Measurements from ENCODE around the gene NIM1K.
A peak's percentile ranks its signal among the peaks of the same experiment; 100 is the strongest.

The NIM1K gene

GRCh38 chr5:43230707-43231106 lies 38.7 kb downstream of the NIM1K start (continued):
- TF ChIP-seq ZNF394 (tag by site-specific recombination; IDR thresholded peaks at IDR 0.05; ENCODE audit: borderline replicate concordance) (no peak), OVOL3 (tag by site-specific recombination; IDR thresholded peaks at IDR 0.05) (no peak), ZBTB7A (tag by site-specific recombination; IDR thresholded peaks at IDR 0.05; ENCODE audit: low read depth) (no peak), GFI1B (tag by site-specific recombination; IDR thresholded peaks at IDR 0.05) (no peak), ZFP3 (tag by site-specific recombination; IDR thresholded peaks at IDR 0.05; ENCODE audit: low read depth) (no peak), PRDM10 (tag by site-specific recombination; IDR thresholded peaks at IDR 0.05) (no peak), ZNF473 (tag by site-specific recombination; IDR thresholded peaks at IDR 0.05) (no peak), KLF8 (tag by site-specific recombination; IDR thresholded peaks at IDR 0.05) (no peak), ZNF133 (tag by site-specific recombination; IDR thresholded peaks at IDR 0.05) (no peak)
- TF ChIP-seq, protein P1, sequence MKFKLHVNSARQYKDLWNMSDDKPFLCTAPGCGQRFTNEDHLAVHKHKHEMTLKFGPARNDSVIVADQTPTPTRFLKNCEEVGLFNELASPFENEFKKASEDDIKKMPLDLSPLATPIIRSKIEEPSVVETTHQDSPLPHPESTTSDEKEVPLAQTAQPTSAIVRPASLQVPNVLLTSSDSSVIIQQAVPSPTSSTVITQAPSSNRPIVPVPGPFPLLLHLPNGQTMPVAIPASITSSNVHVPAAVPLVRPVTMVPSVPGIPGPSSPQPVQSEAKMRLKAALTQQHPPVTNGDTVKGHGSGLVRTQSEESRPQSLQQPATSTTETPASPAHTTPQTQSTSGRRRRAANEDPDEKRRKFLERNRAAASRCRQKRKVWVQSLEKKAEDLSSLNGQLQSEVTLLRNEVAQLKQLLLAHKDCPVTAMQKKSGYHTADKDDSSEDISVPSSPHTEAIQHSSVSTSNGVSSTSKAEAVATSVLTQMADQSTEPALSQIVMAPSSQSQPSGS (tag by site-specific recombination; IDR thresholded peaks at IDR 0.05; ENCODE audit: low read depth) = no peak

GRCh38 chr5:43231977-43232376 lies 40.0 kb downstream of the NIM1K start:
- CTCF ChIA-PET = interaction anchor here (0.5 to 3.7 kb wide), 6 partner anchors 9 to 252 kb away, joined by 3 to 25 read pairs (median 4); partner anchors contain the start of gene TMEM267

More at GRCh38 chr5:43231977-43232376, 40.0 kb downstream of the NIM1K start:
- POLR2A ChIA-PET = no interaction called here
- no peak overlapping the region for H3K4me3 ChIP-seq (ENCODE audit: low read depth, low read length)
- H3K27ac ChIP-seq (ENCODE audit: extremely low read depth, low read depth, low read length) = no peak overlapping the region
- TF ChIP-seq ZBTB17 (tag by site-specific recombination; IDR thresholded peaks at IDR 0.05) = no peak
- peak; percentile 48; the same call in 1 of the 2 replicates for TF ChIP-seq CTCF (tag by site-specific recombination; IDR thresholded peaks at IDR 0.05)
- TF ChIP-seq ZNF513 (tag by site-specific recombination; IDR thresholded peaks at IDR 0.05) = no peak
- no peak for TF ChIP-seq ZNF548 (tag by site-specific recombination; IDR thresholded peaks at IDR 0.05)
- H3K36me3 ChIP-seq (ENCODE audit: control insufficient read depth in 2 of 2, insufficient read depth in 1 of 2, low read length in 2 of 2) = no peaks in the 10 kb centered on the region; a peak in 1 of 3 replicates
- no peaks in the 10 kb centered on the region for H3K9me3 ChIP-seq (ENCODE audit: control insufficient read depth, insufficient read depth, low read depth, low read length)
- no peaks in the 10 kb centered on the region for H3K4me1 ChIP-seq (ENCODE audit: control insufficient read depth, insufficient read depth, low read length)
